AG08396 (cell line): Measurements from ENCODE around the gene OSBPL7.

Experiments
- DNase-seq: peaks from one replicate; pipeline ENCODE4 v3.0.0; 2012; ENCODE audit warnings: low spot score, mixed read lengths

Gene OSBPL7

DNA sequence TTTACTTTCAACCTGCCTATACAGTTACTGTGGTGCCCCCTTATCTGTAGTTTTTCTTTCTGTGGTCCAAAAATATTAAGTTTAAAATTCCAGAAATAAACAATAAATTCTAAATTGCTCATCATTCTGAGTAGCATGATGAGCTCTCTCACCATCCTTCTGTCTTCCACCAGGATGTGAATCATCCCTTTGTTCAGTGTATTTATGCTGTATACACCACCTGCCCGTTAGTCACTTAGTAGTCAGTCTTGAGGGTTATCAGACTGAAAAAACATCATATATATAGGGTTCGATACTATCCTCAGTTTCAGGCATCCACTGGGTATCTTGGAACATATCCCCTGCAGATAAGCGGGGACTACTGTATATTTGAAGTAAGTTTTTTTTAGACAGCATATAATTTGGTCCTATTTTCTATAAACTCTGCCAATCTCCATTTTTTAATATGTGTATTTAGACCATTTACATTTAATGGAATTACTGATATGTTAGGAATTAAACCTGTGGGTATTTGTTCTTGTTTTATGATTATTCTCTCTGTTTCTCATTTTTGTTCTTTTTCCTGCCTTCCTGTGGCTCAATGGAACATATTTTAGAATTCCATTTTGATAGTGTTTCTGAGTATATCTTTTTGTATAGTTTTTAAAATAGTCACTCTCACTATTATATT lies 57.5 kb downstream of the OSBPL7 start:
- DNase-seq: no peak

DNA sequence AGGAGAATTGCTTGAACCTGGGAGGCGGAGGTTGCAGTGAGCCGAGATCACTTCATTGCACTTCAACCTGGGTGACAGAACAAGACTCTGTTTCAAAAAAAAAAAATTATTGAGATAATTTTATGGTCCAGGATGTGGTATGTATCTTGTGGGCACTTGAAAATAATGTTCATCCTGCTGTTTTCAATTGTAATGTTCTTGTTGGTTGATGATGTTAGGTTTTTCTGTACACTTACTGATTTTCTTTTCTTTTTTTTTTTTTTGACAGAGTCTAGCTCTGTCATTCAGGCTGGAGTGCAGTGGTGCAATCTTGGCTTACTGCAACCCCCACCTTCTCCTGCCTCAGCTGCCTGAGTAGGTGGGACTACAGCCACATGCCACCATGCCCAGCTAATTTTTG lies 58.9 kb downstream of the OSBPL7 start:
- DNase-seq: no peak

GRCh38 chr17:47760409-47761140 lies 61.0 kb downstream of the OSBPL7 start:
- DNase-seq: no peak

DNA sequence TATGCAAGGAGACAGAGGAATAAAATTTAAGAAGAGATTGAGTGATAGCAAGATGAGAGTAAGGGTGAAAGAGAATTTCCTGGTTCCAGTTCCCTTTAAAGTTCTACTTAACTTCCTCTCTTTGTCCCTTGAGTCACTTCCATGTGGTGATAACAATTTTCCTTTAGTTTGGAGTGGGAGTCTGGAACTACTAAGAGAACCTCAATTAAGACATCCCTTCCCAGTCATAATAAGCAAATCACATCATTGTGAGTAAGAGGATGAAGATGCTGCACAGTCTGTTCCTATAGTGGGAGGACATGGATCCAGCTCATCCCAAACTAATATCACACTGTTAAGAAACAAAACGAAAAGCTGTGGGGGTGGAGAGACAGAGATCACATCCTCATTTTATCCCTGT lies 64.2 kb downstream of the OSBPL7 start:
- no peak for DNase-seq
